Neural crest cell (in vitro differentiated cells): ENCODE results near the gene RPRD1B. TPM values are rescaled to one million over a fixed set of nuclear protein-coding genes. Genes with fewer than 3 reads are reported as not detected.
"Not testable (repeated sequence)": the region's sequence is repeated elsewhere in the genome, so short reads cannot be mapped to it uniquely, and the experiment has no call there.

ENCODE experiments used
- DNase-seq: peaks from one replicate; pipeline ENCODE4 v3.0.0; 2021; ENCODE audit warnings: low read depth, mixed read lengths, low spot score
- H3K27ac Mint-ChIP-seq: one replicate; pipeline ENCODE4 v1.8.0; 2021; ENCODE audit warnings: mild to moderate bottlenecking, mixed read lengths; ENCODE audit not compliant: unreplicated experiment
- H3K27me3 Mint-ChIP-seq: 2 replicates; pipeline ENCODE4 v1.8.0; 2021; ENCODE audit warnings: low read depth, mild to moderate bottlenecking, mixed read lengths
- H3K36me3 Mint-ChIP-seq: 2 replicates; pipeline ENCODE4 v1.8.0; 2021; ENCODE audit warnings: low read depth, mild to moderate bottlenecking, mixed read lengths
- H3K4me1 Mint-ChIP-seq: 2 replicates; pipeline ENCODE4 v1.8.0; 2021; ENCODE audit warnings: mixed read lengths
- H3K4me3 Mint-ChIP-seq: one replicate; pipeline ENCODE4 v1.8.0; 2021; ENCODE audit warnings: mild to moderate bottlenecking, mixed read lengths
- H3K9me3 Mint-ChIP-seq: 2 replicates; pipeline ENCODE4 v1.8.0; 2021; ENCODE audit warnings: mixed read lengths
- total RNA-seq: library from RNA; stranded (reverse); gene quantifications from 2 replicates; pipeline ENCODE4 v1.2.1, GENCODE V29; 2021
- TF ChIP-seq, protein P1 (sequence below): fragments of 200-600 bp; sonication (generic); conservative IDR thresholded peaks from 2 replicates; pipeline ENCODE4 v1.5.0; 2021; ENCODE audit warnings: antibody characterized with exemption, mild to moderate bottlenecking

The RPRD1B gene
- total RNA-seq, 1 donor from 2014 or later: 41.1 TPM

GRCh38 chr20:38094373-38094891 lies 60.9 kb downstream of the RPRD1B start:
- Mint-ChIP-seq H3K27me3 (no peaks in the 10 kb centered on the region), H3K27ac (no peak overlapping the region), H3K4me1 (peaks cover 44% of the 10 kb centered on the region), H3K36me3 (peaks cover 2% of the 10 kb centered on the region), H3K9me3 (no peaks in the 10 kb centered on the region), H3K4me3 (no peak overlapping the region)
- TF ChIP-seq, protein P1, sequence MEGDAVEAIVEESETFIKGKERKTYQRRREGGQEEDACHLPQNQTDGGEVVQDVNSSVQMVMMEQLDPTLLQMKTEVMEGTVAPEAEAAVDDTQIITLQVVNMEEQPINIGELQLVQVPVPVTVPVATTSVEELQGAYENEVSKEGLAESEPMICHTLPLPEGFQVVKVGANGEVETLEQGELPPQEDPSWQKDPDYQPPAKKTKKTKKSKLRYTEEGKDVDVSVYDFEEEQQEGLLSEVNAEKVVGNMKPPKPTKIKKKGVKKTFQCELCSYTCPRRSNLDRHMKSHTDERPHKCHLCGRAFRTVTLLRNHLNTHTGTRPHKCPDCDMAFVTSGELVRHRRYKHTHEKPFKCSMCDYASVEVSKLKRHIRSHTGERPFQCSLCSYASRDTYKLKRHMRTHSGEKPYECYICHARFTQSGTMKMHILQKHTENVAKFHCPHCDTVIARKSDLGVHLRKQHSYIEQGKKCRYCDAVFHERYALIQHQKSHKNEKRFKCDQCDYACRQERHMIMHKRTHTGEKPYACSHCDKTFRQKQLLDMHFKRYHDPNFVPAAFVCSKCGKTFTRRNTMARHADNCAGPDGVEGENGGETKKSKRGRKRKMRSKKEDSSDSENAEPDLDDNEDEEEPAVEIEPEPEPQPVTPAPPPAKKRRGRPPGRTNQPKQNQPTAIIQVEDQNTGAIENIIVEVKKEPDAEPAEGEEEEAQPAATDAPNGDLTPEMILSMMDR: no peak
- DNase-seq: no peak

DNA sequence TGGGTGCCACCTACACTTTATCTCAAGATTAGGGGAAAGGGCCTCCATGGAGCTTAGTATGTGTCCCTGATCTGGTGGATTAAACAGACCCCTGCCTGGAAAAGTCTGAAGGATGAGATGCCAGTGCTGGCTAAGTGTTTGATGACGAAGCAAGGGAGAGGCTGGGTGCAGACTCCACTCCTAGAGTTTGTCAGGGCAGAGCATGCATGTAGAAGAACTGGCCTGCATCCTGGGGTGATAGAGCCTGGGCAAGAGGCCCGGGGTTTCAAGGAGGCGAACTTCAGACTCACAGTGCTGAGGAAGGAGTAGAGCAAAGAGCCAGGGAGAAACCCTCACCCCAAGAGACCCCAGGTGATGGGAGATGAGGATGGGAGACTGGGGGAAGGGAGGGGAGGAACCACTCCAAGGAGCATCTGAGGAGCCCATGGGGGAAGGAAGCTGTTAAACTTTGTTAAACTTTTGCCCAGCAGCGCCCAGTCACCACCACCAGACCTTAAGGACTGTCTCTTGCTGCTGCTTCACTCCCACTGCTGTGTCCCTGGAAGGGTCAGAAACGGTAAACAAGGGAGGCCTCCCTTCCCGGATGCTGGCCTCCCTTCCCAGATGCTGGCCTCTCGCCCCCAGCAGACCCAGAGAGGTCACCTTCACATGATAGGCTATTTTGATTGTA lies 61.6 kb downstream of the RPRD1B start:
- DNase-seq: no peak
- Mint-ChIP-seq H3K4me1 (peaks cover 44% of the 10 kb centered on the region), H3K27ac (peak overlapping the region; percentile 95), H3K27me3 (no peaks in the 10 kb centered on the region), H3K36me3 (peaks cover 7% of the 10 kb centered on the region), H3K9me3 (no peaks in the 10 kb centered on the region), H3K4me3 (no peak overlapping the region)
- TF ChIP-seq, protein P1: no peak

DNA sequence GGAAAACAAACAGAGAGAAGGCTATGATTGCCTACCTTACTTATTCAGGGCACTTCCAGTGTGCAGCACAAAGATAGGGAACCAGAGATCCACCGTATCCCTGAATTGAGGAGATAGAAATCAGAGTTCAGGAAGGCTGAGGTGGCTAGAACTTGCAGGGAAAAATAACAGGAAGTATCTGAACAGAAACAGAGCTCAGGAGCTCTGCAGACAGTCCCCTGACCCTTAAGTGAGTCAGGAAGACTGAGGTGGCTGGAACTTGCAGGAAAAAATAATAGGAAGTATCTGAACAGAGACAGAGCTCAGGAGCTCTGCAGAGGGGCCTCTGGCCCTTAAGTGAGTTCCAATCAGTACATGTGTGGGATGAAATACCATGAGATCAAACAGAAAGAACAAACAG lies 65.4 kb downstream of the RPRD1B start:
- no peaks in the 10 kb centered on the region for H3K27me3 Mint-ChIP-seq
- H3K4me3 Mint-ChIP-seq: no peak overlapping the region
- TF ChIP-seq, protein P1: no peak
- DNase-seq: no peak
- H3K9me3 Mint-ChIP-seq: peaks cover 10% of the 10 kb centered on the region
- peaks cover 17% of the 10 kb centered on the region for H3K4me1 Mint-ChIP-seq
- H3K27ac Mint-ChIP-seq: no peak overlapping the region
- peaks cover 14% of the 10 kb centered on the region for H3K36me3 Mint-ChIP-seq

DNA sequence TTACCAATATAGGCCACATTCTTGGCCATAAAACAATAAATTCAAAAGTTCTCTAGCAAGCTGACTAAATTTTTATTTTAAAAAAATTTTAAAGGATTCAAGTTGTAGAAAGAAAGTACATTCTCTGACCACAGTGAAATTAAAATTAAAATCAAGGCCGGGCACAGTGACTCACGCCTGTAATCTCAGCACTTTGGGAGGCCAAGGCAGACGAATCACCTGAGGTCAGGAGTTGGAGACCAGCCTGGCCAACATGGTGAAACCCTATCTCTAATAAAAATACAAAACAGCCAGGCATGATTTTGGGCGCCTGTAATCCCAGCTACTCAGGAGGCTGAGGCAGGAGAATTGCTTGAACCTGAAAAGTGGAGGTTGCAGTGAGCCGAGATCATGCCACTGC lies 68.7 kb downstream of the RPRD1B start:
- H3K36me3 Mint-ChIP-seq: peaks cover 14% of the 10 kb centered on the region
- not testable (repeated sequence) for H3K4me1 Mint-ChIP-seq, DNase-seq, H3K27me3 Mint-ChIP-seq, H3K4me3 Mint-ChIP-seq, H3K27ac Mint-ChIP-seq
- peaks cover 16% of the 10 kb centered on the region for H3K9me3 Mint-ChIP-seq

GRCh38 chr20:38104285-38104684 lies 70.7 kb downstream of the RPRD1B start:
- Mint-ChIP-seq H3K4me1 (peaks cover 4% of the 10 kb centered on the region), H3K27me3 (no peaks in the 10 kb centered on the region), H3K4me3 (no peak overlapping the region), H3K9me3 (peaks cover 16% of the 10 kb centered on the region), H3K27ac (no peak overlapping the region), H3K36me3 (peaks cover 14% of the 10 kb centered on the region)
- TF ChIP-seq, protein P1: no peak
- no peak for DNase-seq

- Mint-ChIP-seq H3K9me3 (peaks cover 9% of the 10 kb centered on the region), H3K4me3 (no peak overlapping the region), H3K27ac (no peak overlapping the region), H3K27me3 (no peaks in the 10 kb centered on the region), H3K36me3 (peaks cover 3% of the 10 kb centered on the region), H3K4me1 (peaks cover 6% of the 10 kb centered on the region)
- no peak for DNase-seq
- TF ChIP-seq, protein P1: no peak
Observed at GRCh38 chr20:38106461-38106860, 72.9 kb downstream of the RPRD1B start.

DNA sequence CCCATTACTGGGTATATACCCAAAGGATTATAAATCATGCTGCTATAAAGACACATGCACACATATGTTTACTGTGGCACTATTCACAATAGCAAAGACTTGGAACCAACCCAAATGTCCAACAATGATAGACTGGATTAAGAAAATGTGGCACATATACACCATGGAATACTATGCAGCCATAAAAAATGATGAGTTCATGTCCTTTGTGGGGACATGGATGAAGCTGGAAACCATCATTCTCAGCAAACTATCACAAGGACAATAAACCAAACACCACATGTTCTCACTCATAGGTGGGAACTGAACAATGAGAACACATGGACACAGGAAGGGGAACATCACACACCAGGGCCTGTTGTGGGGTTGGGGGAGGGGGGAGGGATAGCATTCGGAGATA lies 73.8 kb downstream of the RPRD1B start:
- not testable (repeated sequence) for H3K4me3 Mint-ChIP-seq, H3K9me3 Mint-ChIP-seq, H3K27ac Mint-ChIP-seq, DNase-seq, H3K36me3 Mint-ChIP-seq, H3K27me3 Mint-ChIP-seq, H3K4me1 Mint-ChIP-seq

DNA sequence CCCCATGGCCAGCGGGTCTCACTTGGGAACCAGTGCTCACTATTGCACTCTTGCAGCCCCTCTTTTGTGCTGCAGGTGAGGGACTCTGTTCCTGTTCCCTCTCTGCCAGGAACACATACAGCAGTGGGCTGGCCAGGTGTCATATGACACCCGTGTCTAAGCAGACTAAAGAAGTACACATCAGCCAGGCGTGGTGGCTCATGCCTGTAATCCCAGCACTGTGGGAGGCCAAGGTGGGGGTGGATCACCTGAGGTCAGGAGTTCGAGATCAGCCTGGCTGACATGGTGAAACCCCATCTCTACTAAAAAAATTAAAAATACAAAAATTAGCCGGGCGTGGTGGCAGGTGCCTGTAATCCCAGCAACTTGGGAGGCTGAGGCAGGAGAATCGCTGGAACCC lies 74.4 kb downstream of the RPRD1B start:
- H3K9me3 Mint-ChIP-seq, DNase-seq, H3K27ac Mint-ChIP-seq, H3K4me3 Mint-ChIP-seq, H3K4me1 Mint-ChIP-seq, H3K27me3 Mint-ChIP-seq, H3K36me3 Mint-ChIP-seq: not testable (repeated sequence)
